DMS153 (cell line): ENCODE measurements around the gene HAGH.

Experiments
- DNase-seq: peaks from one replicate; lab custom pipeline; 2025; lab: John Stamatoyannopoulos, UW

The HAGH gene

DNA sequence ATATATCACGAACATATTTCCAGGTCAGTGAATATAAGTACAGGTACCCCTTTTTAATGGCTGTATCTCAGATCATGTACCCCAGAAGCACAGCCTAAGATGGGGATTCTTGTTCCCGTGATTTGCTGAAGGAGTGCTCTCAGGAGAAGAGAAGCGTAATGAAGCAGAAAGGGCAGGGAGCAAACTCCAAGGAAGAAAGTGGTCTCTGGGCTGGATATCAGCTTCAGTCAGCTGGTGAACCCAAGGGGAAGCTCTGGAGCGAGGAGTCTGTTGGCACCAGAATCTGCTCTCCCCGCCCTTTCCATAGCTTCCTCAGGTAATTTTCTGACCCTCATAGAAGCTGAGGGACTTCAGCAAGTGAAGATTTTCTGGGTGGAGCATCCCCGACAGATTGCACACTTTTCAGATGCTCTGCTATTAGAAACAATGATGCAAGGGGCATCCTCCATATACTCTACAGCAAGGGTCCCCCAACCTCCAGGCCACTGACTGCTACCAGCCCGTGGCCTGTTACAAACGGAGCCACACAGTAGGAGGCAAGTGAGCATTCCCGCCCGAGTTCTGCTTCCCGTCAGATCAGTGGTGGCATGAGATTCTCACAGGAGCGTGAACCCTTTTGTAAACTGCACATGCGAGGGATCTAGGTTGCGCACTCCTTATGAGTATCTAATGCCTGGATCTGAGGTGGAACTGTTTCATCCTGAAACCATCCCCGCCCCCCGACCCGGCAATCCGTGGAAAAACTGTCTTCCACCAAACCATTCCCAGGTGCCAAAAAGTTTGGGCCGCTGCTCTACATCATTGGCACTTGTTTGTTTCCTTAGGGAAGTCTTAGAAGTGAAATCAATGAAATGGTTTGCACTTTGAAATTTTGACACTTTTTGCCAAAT lies 4.8 kb upstream of the HAGH start:
- no peak for DNase-seq

GRCh38 chr16:1830213-1830612 lies 3.6 kb upstream of the HAGH start:
- no peak for DNase-seq

DNA sequence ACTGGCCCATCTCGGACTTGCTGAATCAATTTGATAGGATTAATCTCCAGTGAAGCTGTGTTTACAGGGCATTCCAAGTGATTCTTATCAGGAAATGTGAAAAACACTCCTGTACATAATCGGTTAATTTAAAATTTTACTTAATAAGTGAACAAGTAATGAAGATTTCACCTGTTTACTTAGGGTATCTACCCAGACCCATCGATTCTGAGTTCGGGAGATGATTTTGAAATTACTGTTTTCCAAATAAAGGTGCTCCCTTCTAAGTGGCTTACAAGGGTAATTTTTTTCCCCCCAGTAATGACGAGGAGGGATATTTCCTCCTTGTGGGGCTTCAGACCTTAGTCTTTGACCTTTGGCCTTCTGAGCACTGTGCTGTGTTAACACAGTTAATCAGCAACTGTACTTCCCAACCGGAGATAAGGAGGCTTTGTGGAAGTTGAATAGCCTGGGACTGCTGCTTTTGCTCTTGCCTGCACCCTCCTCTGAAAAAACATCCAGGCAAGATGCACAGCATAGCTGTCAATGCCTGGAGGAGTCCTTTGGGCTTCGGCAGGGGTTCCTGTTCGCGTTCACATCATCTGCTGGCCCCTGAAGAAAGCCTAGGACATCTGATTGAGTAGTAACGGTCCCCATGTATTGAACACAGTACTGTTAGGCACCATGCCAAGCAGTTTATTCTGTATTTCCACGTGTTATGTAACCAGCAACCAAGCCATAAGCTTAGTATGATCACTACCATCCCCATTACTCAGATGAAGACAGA lies 2.2 kb upstream of the HAGH start:
- no peak for DNase-seq

- DNase-seq, result no peak
Measured at GRCh38 chr16:1825864-1826690, 548 bp downstream of the HAGH start.

- DNase-seq, result no peak
Measured at GRCh38 chr16:1825381-1825863, 1.2 kb downstream of the HAGH start.

GRCh38 chr16:1823821-1824220 lies 2.8 kb downstream of the HAGH start:
- no peak for DNase-seq

GRCh38 chr16:1822801-1823200 lies 3.8 kb downstream of the HAGH start:
- no peak for DNase-seq

- DNase-seq, result no peak
Measured at GRCh38 chr16:1821861-1822611, 4.6 kb downstream of the HAGH start.

- no peak for DNase-seq
Measured at GRCh38 chr16:1820946-1821290, 5.7 kb downstream of the HAGH start.

- no peak for DNase-seq
Measured at GRCh38 chr16:1820096-1820945, 6.3 kb downstream of the HAGH start.

DNA sequence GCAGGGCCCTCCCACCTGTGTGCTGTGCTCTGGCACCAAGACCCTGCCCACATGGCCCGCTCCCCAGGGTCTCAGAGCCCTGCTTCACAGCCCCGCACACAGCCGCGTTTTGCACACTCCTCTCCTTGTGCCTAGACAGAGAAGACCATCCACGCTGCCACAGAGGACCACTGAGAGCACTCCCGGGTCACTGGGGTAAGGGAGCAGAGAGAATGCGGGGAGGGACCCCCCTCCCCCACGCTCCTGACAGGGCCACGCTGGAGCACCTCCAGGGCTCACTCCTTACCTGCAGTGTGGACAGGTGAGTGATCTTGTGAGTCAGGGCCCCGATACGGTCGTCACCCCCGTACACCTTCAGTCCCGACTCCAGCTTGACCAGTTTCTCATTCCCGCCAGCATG lies 7.0 kb downstream of the HAGH start:
- DNase-seq, result no peak

DNA sequence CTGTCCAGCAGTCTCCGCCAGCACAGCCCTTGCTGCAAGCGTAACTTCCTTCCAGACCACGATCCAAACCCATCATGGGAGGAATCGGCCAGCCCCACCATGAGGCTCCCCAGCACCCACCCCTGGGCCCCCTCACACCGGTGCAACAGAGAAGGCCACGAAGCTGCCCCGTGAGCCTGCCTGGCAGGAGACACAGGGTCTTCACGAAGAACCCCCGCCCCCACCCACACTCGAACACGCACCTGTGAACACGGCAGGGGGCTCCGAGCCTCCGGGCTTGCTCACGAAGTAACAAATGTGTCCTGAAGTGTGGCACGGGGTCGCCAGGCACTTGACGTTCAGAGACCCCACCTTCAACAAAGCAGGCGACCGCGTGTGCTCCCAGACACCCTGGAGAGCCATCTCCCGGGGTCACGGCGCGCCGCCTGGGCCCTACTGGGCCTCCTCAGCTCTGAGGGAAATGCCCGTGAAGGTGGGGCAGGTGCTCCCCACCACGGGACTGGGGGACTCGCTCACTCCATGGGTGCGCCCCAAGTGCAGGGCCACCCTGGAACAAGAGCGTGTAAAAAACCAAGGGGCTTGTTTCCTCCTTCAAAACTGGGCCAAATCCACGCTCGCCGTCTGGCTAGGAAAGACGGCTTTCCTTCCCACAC lies 7.6 kb downstream of the HAGH start:
- DNase-seq, result no peak

- DNase-seq, result no peak
Measured at GRCh38 chr16:1818204-1818872, 8.3 kb downstream of the HAGH start.

DNA sequence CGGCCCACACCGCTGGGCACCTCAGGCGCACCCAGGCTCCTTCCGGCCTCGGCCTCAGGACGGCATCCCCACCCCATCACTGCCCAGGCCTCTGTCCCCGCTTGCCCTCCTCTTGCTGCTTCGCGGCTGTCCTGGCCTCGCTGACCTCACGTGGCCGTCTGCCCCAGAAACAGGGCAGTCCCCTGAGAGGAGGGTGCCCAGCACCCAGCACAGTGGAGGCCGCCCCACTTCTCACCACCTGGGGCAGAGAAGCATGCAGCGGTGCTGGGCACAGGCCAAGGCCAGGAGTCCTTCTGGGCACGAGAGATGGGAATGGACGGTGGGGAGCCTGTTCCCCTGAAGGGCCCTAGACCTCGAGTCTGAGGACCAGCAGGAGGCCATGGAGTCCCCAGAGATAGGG lies 8.9 kb downstream of the HAGH start:
- no peak for DNase-seq

- no peak for DNase-seq
Measured at GRCh38 chr16:1817276-1817589, 9.4 kb downstream of the HAGH start.

DNA sequence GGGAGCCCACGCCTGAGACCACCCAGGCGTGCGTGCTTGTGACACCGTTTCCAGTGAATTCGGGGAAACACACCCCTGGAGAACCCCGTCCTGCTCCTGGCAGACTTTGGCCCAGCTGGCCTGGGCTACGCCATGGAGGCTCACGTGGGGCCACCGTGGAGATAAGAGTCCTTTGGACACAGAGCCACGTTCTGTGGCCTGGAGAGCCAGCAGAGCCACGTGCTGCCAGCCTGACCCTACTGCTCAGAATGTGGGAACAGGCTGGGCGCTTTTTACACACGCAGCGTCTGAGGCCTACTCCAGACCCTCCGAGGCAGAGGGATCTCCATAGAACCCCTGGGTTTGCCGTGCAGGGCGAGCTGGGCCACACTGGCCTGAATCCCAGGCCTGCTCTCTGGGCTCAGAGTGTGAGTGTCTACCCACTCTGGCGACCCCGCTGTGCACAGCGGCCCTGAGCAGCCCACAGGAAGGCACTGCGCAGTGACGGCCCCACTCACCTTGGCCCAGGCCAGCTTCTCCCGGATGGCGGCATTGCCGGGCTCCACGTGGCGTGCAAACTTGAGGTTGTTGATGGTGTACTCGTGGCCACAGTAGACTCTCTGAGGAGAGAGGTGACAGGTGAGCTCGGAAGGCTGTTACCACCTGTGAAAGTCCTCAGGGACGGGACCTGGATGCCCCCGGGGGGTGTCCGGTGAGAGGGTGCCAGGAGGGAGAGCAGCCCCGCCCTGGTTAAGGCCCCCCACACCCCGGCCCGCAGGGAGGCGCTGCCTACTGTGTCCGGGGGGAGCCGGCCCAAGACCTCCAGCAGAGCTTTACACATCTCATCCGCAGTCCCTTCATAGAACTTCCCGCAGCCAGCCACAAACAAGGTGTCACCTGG lies 10.0 kb downstream of the HAGH start:
- DNase-seq, result no peak

DNA sequence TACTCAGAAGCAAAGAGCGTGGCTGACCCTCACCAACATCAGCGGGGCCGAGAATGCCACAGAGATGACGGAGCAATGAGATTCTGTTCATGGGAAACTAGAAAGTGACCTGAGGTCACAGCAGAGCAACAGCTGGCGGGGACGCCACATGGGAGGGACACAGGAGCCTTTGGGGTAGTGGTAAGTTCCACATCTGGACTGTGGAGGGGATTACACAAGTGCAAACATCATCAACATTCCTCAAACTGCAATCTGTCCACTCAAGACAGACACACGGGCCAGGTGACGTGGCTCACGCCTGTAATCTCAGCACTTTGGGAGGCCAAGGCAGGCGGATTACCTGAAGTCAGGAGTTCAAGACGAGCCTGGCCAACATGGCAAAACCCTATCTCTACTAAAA lies 11.2 kb downstream of the HAGH start:
- no peak for DNase-seq

DNA sequence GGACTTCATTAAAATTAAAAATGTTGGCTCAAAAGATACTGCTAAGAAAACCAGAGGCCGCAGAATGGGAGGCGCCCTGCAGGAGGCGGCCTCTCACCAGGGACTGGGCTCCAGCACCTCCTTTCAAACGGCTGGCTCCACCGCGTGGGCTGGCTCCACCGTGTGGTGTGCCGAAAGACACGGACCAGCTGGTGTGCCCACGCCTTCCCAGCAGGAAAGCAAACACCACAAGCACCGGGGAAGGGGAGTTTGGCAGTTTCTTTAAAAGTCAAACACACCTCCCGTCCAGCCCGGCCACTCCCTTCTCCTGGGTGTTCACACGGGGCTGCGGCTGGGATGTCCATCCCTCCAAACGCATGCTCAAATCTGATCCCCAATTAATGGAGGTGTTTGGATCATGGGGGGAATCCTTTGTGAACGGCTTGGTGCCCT lies 13.9 kb downstream of the HAGH start:
- peak; percentile 12 for DNase-seq

GRCh38 chr16:1810536-1810935 lies 16.1 kb downstream of the HAGH start:
- no peak for DNase-seq
